ENCODE measurements around the gene NFKBIA.

Gene NFKBIA

GRCh38 chr14:35390577-35391387 lies 13.8 kb downstream of the NFKBIA start:
- Histone ChIP-seq H4K20me1 (ENCODE audit: control insufficient read depth, insufficient read depth, low read depth, low read length) (no peaks in the 10 kb centered on the region), H3K4me3 (ENCODE audit: low read length) (no peak overlapping the region), H3K27me3 (ENCODE audit: control insufficient read depth, low read length) (no peaks in the 10 kb centered on the region), H3K36me3 (ENCODE audit: control insufficient read depth, low read length) (no peaks in the 10 kb centered on the region), H3K9me2 (replicated peaks; ENCODE audit: control insufficient read depth, low read length) (no peaks in the 10 kb centered on the region), H3K4me1 (ENCODE audit: control insufficient read depth, low read length) (no peaks in the 10 kb centered on the region), H3K79me2 (ENCODE audit: control insufficient read depth, low read length) (no peaks in the 10 kb centered on the region), H3K27ac (ENCODE audit: low read depth, low read length) (no peak overlapping the region), H3K9me3 (ENCODE audit: control insufficient read depth, insufficient read depth, low read length) (no peaks in the 10 kb centered on the region), H3F3A (ENCODE audit: control insufficient read depth, insufficient read depth) (no peaks in the 10 kb centered on the region), H3K4me2 (ENCODE audit: low read length) (no peak overlapping the region)
- TF ChIP-seq CTCF (IDR thresholded peaks at IDR 0.05; ENCODE audit: low read depth, low read length, poor library complexity, severe bottlenecking): no peak
- no peak for TF ChIP-seq EZH2phosphoT487 (IDR thresholded peaks at IDR 0.05; ENCODE audit: borderline replicate concordance, low read length)

DNA sequence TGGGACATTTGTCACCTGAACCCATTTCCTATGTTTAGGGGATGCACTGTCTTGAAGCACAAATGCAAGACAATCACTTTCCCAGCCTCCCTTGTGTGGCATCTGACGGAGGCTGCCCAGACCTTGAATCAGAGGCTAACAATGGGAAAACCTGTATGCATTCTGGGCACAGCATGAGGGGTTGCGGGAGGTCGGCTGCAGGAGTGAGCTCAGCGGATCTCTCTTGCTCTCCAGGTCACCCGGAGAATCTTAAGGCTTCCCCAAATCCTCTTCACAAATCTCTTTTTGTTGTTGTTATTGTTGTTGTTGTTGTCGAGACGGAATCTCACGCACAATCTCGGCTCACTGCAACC lies 15.3 kb downstream of the NFKBIA start:
- Histone ChIP-seq H3F3A (ENCODE audit: control insufficient read depth, insufficient read depth) (no peaks in the 10 kb centered on the region), H3K4me1 (ENCODE audit: control insufficient read depth, low read length) (no peaks in the 10 kb centered on the region), H3K4me2 (ENCODE audit: low read length) (no peak overlapping the region), H3K9me2 (replicated peaks; ENCODE audit: control insufficient read depth, low read length) (no peaks in the 10 kb centered on the region), H3K9me3 (ENCODE audit: control insufficient read depth, insufficient read depth, low read length) (no peaks in the 10 kb centered on the region), H3K79me2 (ENCODE audit: control insufficient read depth, low read length) (no peaks in the 10 kb centered on the region), H3K4me3 (ENCODE audit: low read length) (no peak overlapping the region), H3K27me3 (ENCODE audit: control insufficient read depth, low read length) (no peaks in the 10 kb centered on the region), H3K27ac (ENCODE audit: low read depth, low read length) (no peak overlapping the region), H3K36me3 (ENCODE audit: control insufficient read depth, low read length) (no peaks in the 10 kb centered on the region), H4K20me1 (ENCODE audit: control insufficient read depth, insufficient read depth, low read depth, low read length) (no peaks in the 10 kb centered on the region)
- TF ChIP-seq CTCF (IDR thresholded peaks at IDR 0.05; ENCODE audit: low read depth, low read length, poor library complexity, severe bottlenecking) (no peak), EZH2phosphoT487 (IDR thresholded peaks at IDR 0.05; ENCODE audit: borderline replicate concordance, low read length) (no peak)

- no peaks in the 10 kb centered on the region for H3K27me3 ChIP-seq (ENCODE audit: control insufficient read depth, low read length)
- H3K4me2 ChIP-seq (ENCODE audit: low read length): no peak overlapping the region
- H3K36me3 ChIP-seq (ENCODE audit: control insufficient read depth, low read length): no peaks in the 10 kb centered on the region
- H3K79me2 ChIP-seq (ENCODE audit: control insufficient read depth, low read length): no peaks in the 10 kb centered on the region
- H3K27ac ChIP-seq (ENCODE audit: low read depth, low read length): no peak overlapping the region
- TF ChIP-seq EZH2phosphoT487 (IDR thresholded peaks at IDR 0.05; ENCODE audit: borderline replicate concordance, low read length) (no peak), CTCF (IDR thresholded peaks at IDR 0.05; ENCODE audit: low read depth, low read length, poor library complexity, severe bottlenecking) (no peak)
- no peaks in the 10 kb centered on the region for H3K4me1 ChIP-seq (ENCODE audit: control insufficient read depth, low read length)
- H3K9me3 ChIP-seq (ENCODE audit: control insufficient read depth, insufficient read depth, low read length): no peaks in the 10 kb centered on the region
- H3K4me3 ChIP-seq (ENCODE audit: low read length): no peak overlapping the region
- H3K9me2 ChIP-seq (replicated peaks; ENCODE audit: control insufficient read depth, low read length): no peaks in the 10 kb centered on the region
- no peaks in the 10 kb centered on the region for H3F3A ChIP-seq (ENCODE audit: control insufficient read depth, insufficient read depth)
- no peaks in the 10 kb centered on the region for H4K20me1 ChIP-seq (ENCODE audit: control insufficient read depth, insufficient read depth, low read depth, low read length)
Observed at GRCh38 chr14:35388656-35389314, 15.8 kb downstream of the NFKBIA start.
